Fibroblast of skin of abdomen (primary cell): ENCODE data around the gene CRYBB3. TPM values are rescaled to one million over a fixed set of nuclear protein-coding genes. Genes with fewer than 3 reads are reported as not detected.

ENCODE experiments used
- DNase-seq: peaks from one replicate; pipeline ENCODE4 v3.0.0-alpha.2; 2013
- polyA plus RNA-seq, 2 experiments: library from polyadenylated mRNA; unstranded; fragments of 120-200 nt; gene quantifications; one replicate each; pipeline ENCODE4 v1.2.1, GENCODE V29; 2013; ENCODE audit not compliant: insufficient read length in 2 of 2

Gene CRYBB3
- not detected for polyA plus RNA-seq (2013, experiment 1 of 2; ENCODE audit: insufficient read length)
- polyA plus RNA-seq (2013, experiment 2 of 2; ENCODE audit: insufficient read length): not detected

- DNase-seq: no peak
Observed at GRCh38 chr22:25199731-25200520, at the start of gene CRYBB3. CRYBB3 (plus strand) TSS chr22:25199858; CDS start chr22:25201397, 1,539 bp downstream.

- no peak for DNase-seq
Observed at GRCh38 chr22:25153961-25154666, 45.5 kb upstream of the CRYBB3 start.

DNA sequence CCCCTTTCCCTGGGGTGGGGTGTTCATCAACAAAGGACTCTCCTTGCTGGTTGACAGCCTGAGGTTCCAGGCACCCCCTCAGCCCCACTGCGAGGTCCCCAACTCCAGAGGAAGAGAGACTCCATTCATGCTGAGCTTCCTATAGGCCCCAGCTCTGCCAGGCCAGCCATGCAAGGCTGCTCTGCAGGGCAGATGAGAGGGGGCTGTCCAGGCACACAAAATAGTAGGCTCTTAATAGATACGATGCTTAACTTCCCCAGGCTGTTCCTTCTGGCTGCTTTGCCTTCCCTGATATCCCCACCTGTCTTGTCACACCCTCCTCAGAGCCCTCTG, 45.0 kb upstream of the CRYBB3 start:
- DNase-seq: no peak

- no peak for DNase-seq
Observed at GRCh38 chr22:25156736-25157135, 42.9 kb upstream of the CRYBB3 start.

- no peak for DNase-seq
Observed at GRCh38 chr22:25159028-25159427, 40.6 kb upstream of the CRYBB3 start.

- no peak for DNase-seq
Observed at GRCh38 chr22:25160120-25160996, 39.3 kb upstream of the CRYBB3 start.

DNA sequence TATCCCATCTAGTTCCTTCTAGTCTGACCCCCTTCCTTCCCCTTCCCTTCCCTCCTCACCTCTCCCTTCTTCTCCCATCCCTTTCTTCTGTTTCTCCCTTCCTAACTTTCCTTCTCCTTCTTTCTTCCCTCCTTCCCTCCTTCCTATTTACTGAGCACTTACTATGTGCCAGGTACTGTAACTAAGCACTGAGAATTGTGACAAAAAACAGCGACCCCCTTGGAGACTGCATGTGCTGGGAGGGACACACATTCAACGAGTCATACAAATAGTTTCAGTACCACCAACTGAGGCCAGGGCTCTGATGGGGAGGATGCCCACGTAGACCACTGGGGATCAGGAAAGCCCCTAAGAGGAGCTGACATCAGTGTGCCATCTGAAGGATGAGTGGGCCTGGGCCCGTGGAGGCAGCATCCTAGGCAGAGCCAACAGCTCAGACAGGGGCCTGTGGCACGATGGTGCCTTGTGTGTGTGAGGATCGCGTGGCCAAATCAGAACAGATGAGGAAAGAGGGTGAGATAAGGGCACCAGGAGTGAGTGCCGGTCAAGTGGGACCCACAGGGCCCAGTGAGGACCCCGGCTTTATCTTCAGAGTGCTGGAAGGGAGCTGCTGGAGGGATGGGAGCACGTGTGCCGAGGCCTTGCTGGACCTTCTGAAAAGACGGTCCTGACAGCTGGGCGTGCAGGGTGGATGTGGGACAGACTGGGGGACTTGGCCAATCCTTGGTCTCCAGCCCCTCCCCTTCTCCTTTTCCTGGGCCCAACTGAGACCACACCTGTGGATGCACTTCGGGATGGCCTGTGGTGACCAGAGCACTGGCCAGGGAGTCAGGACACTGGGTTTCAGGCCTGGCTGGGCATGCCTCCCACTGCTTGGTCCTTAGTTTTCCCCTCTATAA, 38.4 kb upstream of the CRYBB3 start:
- no peak for DNase-seq

DNA sequence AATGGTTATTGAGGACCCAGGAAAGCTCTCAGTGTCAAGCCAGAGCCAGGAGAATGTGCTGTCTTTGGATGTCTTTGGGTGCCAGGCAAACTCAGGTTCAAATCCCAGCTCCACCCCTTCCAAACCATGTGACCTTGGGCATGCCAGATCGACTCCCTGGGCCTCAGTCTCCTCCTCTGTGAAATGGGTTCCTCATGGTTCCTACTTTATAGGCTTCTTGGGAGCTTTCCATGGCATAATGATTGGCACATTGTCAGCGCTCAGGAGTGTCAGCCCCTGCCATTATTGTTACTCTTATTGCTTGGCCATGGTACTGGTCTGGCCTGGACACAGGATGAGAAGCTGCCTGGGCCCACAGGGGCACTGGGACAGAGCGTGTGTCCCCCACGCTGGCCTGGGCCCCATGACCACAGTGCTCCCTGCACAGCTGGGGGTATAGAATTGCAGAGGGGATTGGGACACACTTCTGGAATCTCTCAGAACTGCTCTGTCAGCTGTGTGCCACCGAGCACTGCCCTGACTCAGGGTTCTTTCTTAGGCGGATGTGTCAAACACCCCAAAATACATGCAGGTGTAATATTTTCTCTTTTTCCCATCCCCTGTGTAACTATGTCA, 37.6 kb upstream of the CRYBB3 start:
- no peak for DNase-seq

DNA sequence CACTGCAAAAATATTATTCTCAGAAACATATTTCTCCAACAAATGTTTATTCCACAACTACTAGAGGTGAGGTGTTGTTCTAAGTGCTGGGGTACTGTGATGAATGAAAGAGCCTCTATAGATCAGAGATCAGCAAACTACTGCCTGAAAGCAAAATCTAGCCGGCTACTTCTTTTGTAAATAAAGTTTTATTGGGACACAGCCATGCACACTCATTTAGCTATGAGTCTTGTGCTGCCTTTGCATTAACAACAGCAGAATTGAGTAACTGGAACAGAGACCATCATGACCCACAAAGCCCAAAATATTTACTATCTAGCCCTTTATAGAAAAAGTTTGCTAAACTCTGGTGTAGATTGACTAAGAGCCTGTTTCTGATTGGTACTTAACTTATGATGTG, 37.1 kb upstream of the CRYBB3 start:
- DNase-seq: no peak

- DNase-seq: no peak
Observed at GRCh38 chr22:25165785-25166184, 33.9 kb upstream of the CRYBB3 start.

DNA sequence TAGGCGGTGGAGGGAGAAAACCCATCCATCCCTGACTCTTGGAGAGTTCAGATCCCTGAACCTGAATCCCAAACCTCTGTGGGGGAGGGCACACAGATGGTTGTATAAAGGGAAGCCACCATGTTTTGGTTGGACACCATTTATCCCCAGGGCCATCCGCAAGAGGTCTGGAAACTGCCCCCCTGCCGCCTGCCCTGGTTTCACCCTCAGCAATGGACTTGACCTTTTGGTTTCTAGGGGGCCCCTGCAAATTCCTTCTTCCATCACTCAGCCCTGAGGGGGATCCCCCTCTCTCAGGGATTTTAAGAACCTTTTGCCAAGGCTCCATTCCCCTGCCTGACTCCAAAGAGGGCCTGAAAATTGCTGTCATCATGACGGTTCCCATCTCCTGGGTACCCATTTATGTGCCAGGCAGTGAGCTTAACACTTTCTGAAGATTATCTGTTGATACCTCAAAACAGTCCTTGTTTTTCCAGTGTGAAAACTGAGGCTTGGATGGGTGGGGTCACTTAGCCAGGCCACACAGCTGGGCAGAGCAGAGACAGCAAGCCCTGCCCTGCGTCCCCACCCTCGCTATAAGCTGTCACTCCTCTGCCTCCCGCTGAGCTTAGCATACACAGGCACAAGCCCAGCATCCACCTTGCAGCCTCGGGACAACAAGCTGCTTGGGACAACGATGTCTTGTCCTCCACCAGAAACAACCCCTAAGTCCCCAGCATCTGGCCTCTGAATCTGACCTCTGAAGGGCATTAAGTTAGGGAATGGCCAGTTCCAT, 33.2 kb upstream of the CRYBB3 start:
- no peak for DNase-seq

DNA sequence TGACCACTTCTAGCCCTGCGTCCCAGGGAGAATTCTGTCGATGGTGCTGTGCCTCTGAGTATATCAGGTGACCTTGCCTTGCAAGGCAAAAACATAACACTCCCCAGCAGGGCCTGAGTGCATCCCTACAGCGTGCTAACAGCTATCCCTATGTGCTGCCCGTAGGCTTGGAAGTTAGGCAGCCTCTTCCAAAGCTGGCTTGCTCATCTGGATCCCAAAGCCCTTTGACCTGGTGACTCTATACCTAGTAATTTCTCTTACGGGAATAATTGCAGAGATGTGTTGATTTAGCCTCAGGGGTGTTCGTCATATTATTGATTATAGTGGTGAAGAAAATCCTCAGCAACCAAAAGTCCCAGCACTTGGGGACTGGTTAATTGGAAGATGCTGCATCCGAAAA, 32.6 kb upstream of the CRYBB3 start:
- no peak for DNase-seq

GRCh38 chr22:25167834-25168601, 31.6 kb upstream of the CRYBB3 start:
- no peak for DNase-seq

GRCh38 chr22:25169278-25170031, 30.2 kb upstream of the CRYBB3 start:
- no peak for DNase-seq

DNA sequence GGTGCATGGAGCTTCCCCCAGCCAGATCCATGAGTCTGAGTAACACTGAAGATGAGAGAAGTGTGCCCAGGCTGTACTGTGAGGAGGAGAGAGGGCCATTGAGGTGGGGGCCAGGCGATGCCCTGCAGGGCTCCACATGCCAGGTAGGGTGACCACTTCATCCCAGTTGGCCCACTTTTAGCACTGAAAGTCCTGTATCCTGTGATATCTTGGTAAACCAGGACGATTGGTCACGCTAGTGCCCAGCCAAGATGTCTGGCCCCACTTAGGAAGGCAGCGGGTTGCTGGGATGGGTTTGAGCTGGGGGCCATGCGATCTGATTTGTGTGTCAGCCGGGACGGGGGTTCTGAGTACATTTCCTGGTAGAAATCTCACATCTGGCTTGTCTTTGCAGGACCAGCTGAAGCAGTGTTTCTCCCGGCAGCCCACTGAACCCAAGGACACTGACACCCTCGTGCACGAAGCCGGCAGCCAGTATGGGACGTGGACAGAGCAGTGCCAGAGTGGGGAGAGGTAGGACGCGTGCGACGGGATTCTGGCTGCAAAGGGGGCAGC, 29.2 kb upstream of the CRYBB3 start:
- DNase-seq: no peak

GRCh38 chr22:25172153-25172552, 27.5 kb upstream of the CRYBB3 start:
- no peak for DNase-seq

- DNase-seq: no peak
Observed at GRCh38 chr22:25174156-25174887, 25.3 kb upstream of the CRYBB3 start.

GRCh38 chr22:25174888-25175411, 24.7 kb upstream of the CRYBB3 start:
- no peak for DNase-seq
